GM11168 (cell line): Measurements from ENCODE around the gene MYL3.

Experiments
- in situ Hi-C: fragments of 300-500 bp; cut with MboI; formaldehyde crosslinking; loops from one replicate; pipeline ENCODE4 v1.12.0; 2022; ENCODE audit warnings: low sequenced_read_pairs; ENCODE audit not compliant: unreplicated experiment

MYL3 gene

DNA sequence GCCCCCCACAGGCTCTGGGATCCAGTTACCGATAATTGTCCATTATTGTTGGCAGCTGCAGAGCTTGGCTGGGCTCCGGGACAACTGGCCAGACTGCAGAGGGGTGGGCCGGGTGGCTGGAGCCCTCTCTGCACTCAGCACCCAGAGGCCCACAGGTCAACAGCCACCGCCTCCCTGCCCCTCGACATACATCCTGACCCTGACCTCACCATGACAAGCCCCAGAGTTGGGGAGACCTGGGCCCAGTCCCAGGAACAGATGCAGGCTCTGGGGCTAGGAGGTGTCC lies 36.7 kb upstream of the MYL3 start:
- in situ Hi-C loops: no loop called here

- in situ Hi-C loops: no loop called here
Observed at GRCh38 chr3:46899151-46900006, 36.1 kb upstream of the MYL3 start.

- in situ Hi-C loops: no loop called here
Observed at GRCh38 chr3:46898321-46899150, 35.3 kb upstream of the MYL3 start.

GRCh38 chr3:46897829-46898320 lies 34.6 kb upstream of the MYL3 start:
- in situ Hi-C loops: no loop called here

- in situ Hi-C loops: no loop called here
Observed at GRCh38 chr3:46897031-46897430, 33.8 kb upstream of the MYL3 start.

DNA sequence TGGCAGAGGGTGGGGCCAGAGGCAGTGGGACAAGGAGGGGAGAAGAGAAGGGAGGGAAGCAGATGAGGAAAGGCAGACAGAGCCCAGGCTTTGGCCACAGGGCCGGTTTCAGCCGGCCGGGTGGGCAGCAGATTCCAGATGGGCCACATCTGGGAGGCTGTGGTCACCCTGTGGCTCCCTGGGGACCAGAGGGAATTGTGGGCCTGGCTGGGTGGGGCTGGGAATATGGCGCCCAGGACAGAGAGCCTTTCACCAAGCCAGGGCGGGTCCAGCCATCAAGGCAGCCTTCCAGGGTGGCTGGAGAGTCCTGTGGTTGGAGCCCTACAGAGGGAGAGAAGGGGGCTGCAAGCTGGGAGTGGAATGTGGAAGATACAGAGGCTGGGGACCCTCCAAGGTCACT lies 33.1 kb upstream of the MYL3 start:
- in situ Hi-C loops: no loop called here

GRCh38 chr3:46895761-46896160 lies 32.5 kb upstream of the MYL3 start:
- in situ Hi-C loops: no loop called here

DNA sequence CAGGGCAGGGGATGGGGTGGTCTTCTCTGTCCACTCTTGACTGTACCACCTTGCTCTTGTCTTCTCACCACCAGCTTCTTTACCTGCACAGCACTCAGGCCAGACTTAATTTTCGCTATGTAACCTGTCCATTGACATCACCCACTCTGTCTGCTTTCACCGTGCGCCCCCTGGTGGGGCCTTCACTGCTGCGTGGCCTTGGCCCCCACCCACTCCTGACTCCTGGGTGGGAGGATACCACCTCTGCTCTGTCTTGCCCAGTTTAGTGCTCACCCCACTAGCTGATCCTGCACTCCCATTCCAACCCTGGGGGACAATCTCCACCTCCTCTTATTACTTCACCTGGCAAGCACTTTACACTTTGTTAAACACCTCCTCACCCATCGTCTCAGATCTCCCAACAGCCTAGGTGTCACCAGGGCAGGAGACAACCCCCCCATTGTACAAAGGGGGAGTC lies 32.0 kb upstream of the MYL3 start:
- in situ Hi-C loops: no loop called here

- in situ Hi-C loops: loop anchor here (5.0 kb wide), 1 partner anchor 187 kb away; no protein-coding TSS in a partner anchor
Observed at GRCh38 chr3:46894256-46894655, 31.0 kb upstream of the MYL3 start.

DNA sequence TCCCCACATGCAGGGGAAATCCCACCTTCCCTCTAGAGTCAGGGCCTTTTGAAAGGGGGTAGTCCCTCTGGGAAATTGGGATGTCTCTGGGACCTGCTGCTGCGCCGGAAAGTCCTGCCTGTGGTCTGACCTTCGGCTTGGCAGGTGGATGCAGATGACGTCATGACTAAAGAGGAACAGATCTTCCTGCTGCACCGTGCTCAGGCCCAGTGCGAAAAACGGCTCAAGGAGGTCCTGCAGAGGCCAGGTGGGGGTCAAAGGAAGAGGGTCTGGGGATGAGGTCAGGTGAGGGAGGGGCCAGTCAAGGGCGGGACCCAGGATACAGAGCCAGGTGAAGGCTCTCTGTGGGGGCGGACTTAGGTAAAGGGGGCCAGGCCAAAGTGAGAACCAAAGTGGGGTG lies 30.5 kb upstream of the MYL3 start:
- in situ Hi-C loops: loop anchor here (5.0 kb wide), 1 partner anchor 186 kb away; no protein-coding TSS in a partner anchor

DNA sequence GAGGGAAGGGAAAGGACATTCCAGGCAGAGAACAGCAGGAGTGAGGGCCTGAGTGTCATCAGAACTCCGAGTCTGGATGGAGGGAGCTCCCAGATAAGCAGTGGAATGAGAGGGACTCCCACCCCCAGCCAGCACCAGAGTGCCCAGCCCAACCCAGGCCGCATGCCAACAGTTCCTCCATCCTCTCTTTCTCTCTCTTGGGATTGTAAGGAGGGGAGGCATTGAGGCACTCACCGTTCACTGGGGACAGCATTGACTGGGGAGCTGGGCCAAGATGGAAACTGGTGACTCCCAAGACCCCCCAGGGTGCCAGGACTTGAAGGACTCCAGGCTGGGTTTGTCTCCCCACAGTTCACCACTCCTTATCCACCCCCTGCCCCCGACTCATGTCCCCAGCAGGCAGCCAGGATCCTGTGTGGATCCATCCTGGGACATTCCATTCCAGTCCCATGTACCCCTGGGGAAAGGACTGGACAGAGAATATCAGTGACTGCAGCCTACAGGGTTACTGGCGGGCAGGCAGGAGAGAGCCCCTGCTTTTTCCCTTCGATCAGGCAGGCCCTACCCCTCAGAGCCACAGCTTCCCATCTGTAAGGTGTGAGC lies 30.0 kb upstream of the MYL3 start:
- in situ Hi-C loops: loop anchor here (5.0 kb wide), 1 partner anchor 186 kb away; no protein-coding TSS in a partner anchor

- in situ Hi-C loops: loop anchor here (5.0 kb wide), 1 partner anchor 185 kb away; no protein-coding TSS in a partner anchor
Observed at GRCh38 chr3:46892285-46893145, 29.3 kb upstream of the MYL3 start.

DNA sequence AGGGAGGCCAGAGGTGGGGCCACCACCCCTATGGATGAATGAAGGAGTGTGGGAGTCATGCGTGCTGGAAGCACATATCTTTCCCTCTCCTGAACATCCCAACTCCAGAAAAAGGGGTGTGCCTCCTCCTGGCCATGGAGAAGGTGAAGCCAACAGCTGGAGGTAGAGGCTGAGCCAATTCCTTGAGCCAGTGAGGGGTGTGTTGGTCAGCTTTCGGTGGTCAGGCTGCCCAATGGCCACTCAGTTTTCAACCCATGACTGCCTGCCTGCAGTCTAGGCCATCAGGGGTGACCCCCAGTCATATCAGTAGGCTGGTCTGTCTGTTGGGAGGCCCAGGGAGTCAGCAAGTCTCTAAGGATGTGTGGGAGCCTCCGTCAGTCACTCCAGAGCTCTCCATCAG lies 27.9 kb upstream of the MYL3 start:
- in situ Hi-C loops: loop anchor here (5.0 kb wide), 1 partner anchor 184 kb away; no protein-coding TSS in a partner anchor

DNA sequence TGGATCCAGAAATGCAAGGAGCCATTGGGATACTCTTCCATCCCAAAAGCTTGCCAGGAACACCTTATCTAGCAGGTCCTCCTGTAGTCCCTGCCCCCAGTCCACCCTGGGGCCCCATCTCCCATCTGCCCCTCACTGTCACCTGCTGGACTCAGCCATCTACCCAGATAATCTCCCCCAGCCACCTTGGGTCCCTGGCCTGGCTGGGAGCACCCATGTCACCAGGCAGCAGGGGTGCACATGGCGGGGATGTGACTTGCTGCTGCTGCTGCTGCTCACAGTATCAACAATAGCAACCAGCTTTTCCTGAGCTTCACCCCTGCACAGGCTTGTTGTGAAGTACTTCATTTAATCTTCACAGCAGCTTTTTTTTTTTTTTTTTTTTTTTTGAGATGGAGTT lies 26.9 kb upstream of the MYL3 start:
- in situ Hi-C loops: loop anchor here (5.0 kb wide), 1 partner anchor 183 kb away; no protein-coding TSS in a partner anchor

GRCh38 chr3:46889381-46890110 lies 26.3 kb upstream of the MYL3 start:
- in situ Hi-C loops: loop anchor here (5.0 kb wide), 1 partner anchor 182 kb away; no protein-coding TSS in a partner anchor

DNA sequence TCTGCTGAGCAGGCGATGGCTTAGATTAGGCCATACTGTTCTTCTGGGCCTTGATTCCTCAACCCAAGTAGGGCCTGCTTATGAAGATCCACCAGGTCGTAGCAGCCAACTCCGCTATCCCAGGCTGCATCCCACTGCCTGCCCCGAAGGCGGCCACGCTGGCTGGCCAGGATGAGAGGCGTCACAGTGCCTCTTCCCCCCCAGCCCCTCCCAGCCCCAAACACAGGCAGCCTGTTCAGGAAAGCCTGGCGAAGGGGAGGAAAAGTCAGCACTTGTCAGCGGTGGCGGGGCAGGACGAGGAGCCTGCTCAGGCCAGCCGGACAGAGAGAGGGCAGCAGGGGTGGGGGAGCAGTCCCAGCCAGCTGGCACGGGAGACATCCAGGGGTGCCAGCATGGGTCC lies 25.5 kb upstream of the MYL3 start:
- in situ Hi-C loops: no loop called here

DNA sequence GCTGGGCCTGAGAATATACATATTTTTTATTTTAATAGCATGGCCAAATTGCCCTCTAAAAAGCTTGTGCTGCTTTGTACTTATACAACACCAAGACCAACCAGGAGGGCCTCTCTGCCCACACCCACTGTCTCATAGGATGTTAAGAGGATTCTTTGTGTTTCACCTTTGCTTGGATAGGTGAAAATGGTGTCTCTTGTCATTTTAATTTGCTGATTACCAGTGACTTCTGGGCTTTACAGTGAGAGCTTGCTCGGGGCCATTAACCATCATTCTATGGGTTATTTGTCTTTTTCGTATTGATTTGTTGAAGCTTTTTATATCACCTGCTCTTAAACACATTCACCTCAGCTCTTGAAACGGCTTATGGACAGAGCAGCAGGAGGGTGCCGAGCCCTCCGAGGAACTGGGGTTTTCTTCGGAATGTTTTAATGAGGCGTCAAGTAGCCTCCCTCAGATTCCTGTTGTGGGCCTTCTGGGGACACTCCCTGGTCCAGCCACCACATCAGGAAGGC lies 24.8 kb upstream of the MYL3 start:
- in situ Hi-C loops: no loop called here

GRCh38 chr3:46885612-46886011 lies 22.4 kb upstream of the MYL3 start:
- in situ Hi-C loops: no loop called here

DNA sequence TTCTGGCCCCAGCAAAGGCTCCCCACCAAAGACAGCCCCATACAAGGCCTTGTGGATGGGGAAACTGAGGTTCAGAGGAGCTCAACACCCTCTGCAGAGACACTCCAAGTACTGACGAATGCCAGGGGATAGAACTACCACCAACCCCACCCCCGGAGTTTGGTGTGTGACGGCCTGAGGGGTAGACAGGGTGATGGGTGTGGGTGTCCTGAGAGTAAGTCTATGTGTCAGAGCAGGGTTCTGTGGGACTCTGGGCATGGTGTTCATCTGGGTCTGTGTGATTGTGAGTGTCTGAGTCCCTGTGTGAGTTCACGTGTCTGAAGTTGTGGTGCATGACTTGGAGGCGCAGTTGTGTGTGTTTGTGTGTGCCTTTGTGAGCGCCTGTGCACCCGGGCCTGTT lies 21.7 kb upstream of the MYL3 start:
- in situ Hi-C loops: no loop called here
